IMR-90 (cell line): ENCODE data around the gene PHF14.

Source experiments
- BHLHE40 ChIP-seq: fragments of 150-350 bp; IDR thresholded peaks from 2 replicates; pipeline ENCODE4 v1.6.1; 2016; ENCODE audit warnings: mild to moderate bottlenecking, low read depth, low read length
- CHD1 ChIP-seq: IDR thresholded peaks from 2 replicates; pipeline ENCODE4 v1.6.1; 2012; ENCODE audit warnings: low read depth, low read length, improper control_type of control experiment
- CTCF ChIP-seq: conservative IDR thresholded peaks from 2 replicates; pipeline ENCODE4 v1.5.1; 2012; ENCODE audit warnings: mild to moderate bottlenecking, low read depth, low read length, improper control_type of control experiment
- MAFK ChIP-seq: IDR thresholded peaks from 2 replicates; pipeline ENCODE4 v1.6.1; 2012; ENCODE audit warnings: low read depth, low read length, improper control_type of control experiment
- MAZ ChIP-seq: IDR thresholded peaks from 2 replicates; pipeline ENCODE4 v1.6.1; 2012; ENCODE audit warnings: low read depth, mild to moderate bottlenecking, low read length, improper control_type of control experiment, moderate library complexity, borderline replicate concordance
- MXI1 ChIP-seq: IDR thresholded peaks from 2 replicates; pipeline ENCODE4 v1.6.1; 2012; ENCODE audit warnings: low read depth, mild to moderate bottlenecking, low read length, moderate library complexity, borderline replicate concordance
- POLR2A ChIP-seq: IDR thresholded peaks from 2 replicates; pipeline ENCODE4 v1.6.1; 2012; ENCODE audit warnings: mild to moderate bottlenecking, low read depth, low read length
- RAD21 ChIP-seq: IDR thresholded peaks from 2 replicates; pipeline ENCODE4 v1.6.1; 2012; ENCODE audit warnings: low read length, improper control_type of control experiment
- RFX5 ChIP-seq: IDR thresholded peaks from 2 replicates; pipeline ENCODE4 v1.8.0; 2012; ENCODE audit warnings: low read depth, mild to moderate bottlenecking, low read length, moderate library complexity
- SMC3 ChIP-seq: fragments of 150-350 bp; IDR thresholded peaks from 2 replicates; pipeline ENCODE4 v1.6.1; 2016; ENCODE audit warnings: low read depth, mild to moderate bottlenecking, antibody characterized with exemption, low read length, moderate library complexity
- TF ChIP-seq, protein P1 (sequence below): fragments of 150-350 bp; IDR thresholded peaks from 2 replicates; pipeline ENCODE4 v1.6.1; 2017; ENCODE audit warnings: mild to moderate bottlenecking, antibody characterized with exemption, low read length, low read depth
- TF ChIP-seq, protein P2 (sequence below): fragments of 150-350 bp; IDR thresholded peaks from 2 replicates; pipeline ENCODE4 v1.6.1; 2016; ENCODE audit warnings: low read depth, mild to moderate bottlenecking, low read length, moderate library complexity, borderline replicate concordance

DNA sequence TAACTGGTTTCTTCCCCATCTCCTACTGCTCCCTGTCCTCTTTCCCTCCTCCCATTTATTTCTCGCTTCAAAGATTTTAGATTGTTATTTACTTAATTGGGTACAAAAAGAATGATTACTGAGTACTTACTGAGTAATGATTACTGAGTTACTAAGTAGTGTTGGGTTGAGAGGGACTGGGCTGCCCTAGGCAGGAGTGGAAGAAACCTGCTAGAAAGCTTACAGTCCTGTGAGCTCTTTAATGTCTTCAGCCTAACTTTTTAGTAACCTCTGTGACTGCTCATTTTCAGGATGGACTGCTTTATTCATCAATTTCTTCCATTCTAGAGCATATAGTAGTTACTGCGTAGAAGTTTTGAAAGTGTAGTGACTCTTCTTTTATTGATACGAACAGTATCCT lies 7.6 kb downstream of the PHF14 start:
- no peak for TF ChIP-seq CTCF
- no peak for TF ChIP-seq POLR2A
- no peak for TF ChIP-seq RAD21
- TF ChIP-seq, protein P1, sequence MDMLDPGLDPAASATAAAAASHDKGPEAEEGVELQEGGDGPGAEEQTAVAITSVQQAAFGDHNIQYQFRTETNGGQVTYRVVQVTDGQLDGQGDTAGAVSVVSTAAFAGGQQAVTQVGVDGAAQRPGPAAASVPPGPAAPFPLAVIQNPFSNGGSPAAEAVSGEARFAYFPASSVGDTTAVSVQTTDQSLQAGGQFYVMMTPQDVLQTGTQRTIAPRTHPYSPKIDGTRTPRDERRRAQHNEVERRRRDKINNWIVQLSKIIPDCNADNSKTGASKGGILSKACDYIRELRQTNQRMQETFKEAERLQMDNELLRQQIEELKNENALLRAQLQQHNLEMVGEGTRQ = no peak
- TF ChIP-seq RFX5 = no peak
- TF ChIP-seq CHD1 = no peak
- no peak for TF ChIP-seq MAFK
- no peak for TF ChIP-seq SMC3
- TF ChIP-seq MAZ = no peak
- TF ChIP-seq BHLHE40 = no peak
- TF ChIP-seq, protein P2, sequence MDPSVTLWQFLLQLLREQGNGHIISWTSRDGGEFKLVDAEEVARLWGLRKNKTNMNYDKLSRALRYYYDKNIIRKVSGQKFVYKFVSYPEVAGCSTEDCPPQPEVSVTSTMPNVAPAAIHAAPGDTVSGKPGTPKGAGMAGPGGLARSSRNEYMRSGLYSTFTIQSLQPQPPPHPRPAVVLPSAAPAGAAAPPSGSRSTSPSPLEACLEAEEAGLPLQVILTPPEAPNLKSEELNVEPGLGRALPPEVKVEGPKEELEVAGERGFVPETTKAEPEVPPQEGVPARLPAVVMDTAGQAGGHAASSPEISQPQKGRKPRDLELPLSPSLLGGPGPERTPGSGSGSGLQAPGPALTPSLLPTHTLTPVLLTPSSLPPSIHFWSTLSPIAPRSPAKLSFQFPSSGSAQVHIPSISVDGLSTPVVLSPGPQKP = no peak
- TF ChIP-seq MXI1 = no peak
